WERI-Rb-1 (cell line): ENCODE data around the gene GRK4.

Source experiments
- DNase-seq: peaks from one replicate; pipeline ENCODE4 v3.0.0-alpha.2; 2020
- H3K27ac ChIP-seq: fragments of 250-450 bp; sonication (Bioruptor Pico); 2 replicates; pipeline ENCODE4 v1.5.1; 2020; ENCODE audit warnings: mild to moderate bottlenecking, moderate library complexity
- H3K27me3 ChIP-seq: fragments of 250-450 bp; sonication (Bioruptor Pico); 2 replicates; pipeline ENCODE4 v1.5.1; 2021; ENCODE audit warnings: mild to moderate bottlenecking, low read depth, moderate library complexity; ENCODE audit not compliant: insufficient read depth, severe bottlenecking
- H3K36me3 ChIP-seq: fragments of 250-450 bp; sonication (Bioruptor Pico); 2 replicates; pipeline ENCODE4 v1.5.1; 2020; ENCODE audit warnings: mild to moderate bottlenecking, moderate library complexity
- H3K4me3 ChIP-seq: 2 replicates; pipeline ENCODE4 v1.5.1; 2011; ENCODE audit warnings: low read depth, mild to moderate bottlenecking, control low read depth, low read length
- H3K9me3 ChIP-seq: fragments of 250-450 bp; sonication (Bioruptor Pico); 2 replicates; pipeline ENCODE4 v1.5.1; 2021; ENCODE audit warnings: mild to moderate bottlenecking, moderate library complexity; ENCODE audit not compliant: severe bottlenecking
- TF ChIP-seq, protein P1 (sequence below): IDR thresholded peaks from 2 replicates; pipeline ENCODE4 v1.5.1; 2011; ENCODE audit warnings: low read depth, mild to moderate bottlenecking, control low read depth, inconsistent platforms, low read length

The GRK4 gene

DNA sequence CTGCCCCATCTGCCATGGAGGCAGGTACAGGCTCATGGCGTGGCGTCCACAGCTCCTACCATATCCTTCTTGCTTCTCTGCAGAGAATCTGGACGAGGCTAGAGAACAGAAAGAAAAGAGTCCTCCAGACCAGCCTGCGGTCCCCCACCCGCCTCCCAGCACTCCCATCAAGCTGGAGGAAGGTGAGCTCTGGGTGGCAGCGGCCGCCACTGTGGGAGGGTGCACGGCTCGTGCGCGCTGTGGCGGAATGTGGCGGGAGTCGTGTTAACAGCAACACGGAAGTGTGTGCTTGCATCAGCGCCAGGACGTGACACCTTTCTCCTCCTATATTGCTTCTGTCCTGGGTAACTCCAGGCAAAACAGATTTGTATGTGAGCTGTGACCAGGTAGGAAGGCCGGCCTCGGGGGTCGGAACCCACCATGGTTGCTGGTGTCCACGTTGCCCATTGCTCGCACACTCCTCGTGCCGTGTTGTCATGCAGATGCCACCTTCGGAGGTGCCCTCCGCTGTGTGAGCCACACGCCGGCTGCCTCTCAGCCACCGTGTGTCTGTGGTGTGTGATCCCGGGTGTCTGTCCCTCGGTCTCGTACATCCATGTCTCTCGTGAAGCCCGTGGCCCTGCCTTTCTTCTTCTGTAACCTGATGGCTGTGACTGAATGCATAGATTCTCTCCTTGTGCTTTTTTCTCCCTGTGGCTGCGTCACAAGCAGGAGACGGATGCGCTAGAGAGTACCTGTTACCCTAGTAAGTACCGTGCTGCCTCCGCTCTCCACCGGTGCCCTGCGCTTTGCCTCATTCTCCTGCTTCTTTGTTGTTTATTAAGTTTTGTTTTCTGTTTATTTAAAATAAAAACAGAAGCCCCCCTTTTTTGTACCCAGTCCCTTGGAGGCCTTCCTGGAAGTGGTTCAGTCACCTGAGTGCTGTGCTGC lies 37.2 kb upstream of the GRK4 start:
- H3K4me3 ChIP-seq = no peak overlapping the region
- peaks cover 98% of the 10 kb centered on the region for H3K36me3 ChIP-seq
- no peaks in the 10 kb centered on the region for H3K9me3 ChIP-seq
- no peak overlapping the region for H3K27ac ChIP-seq
- no peaks in the 10 kb centered on the region for H3K27me3 ChIP-seq
- DNase-seq = no peak
- TF ChIP-seq, protein P1, sequence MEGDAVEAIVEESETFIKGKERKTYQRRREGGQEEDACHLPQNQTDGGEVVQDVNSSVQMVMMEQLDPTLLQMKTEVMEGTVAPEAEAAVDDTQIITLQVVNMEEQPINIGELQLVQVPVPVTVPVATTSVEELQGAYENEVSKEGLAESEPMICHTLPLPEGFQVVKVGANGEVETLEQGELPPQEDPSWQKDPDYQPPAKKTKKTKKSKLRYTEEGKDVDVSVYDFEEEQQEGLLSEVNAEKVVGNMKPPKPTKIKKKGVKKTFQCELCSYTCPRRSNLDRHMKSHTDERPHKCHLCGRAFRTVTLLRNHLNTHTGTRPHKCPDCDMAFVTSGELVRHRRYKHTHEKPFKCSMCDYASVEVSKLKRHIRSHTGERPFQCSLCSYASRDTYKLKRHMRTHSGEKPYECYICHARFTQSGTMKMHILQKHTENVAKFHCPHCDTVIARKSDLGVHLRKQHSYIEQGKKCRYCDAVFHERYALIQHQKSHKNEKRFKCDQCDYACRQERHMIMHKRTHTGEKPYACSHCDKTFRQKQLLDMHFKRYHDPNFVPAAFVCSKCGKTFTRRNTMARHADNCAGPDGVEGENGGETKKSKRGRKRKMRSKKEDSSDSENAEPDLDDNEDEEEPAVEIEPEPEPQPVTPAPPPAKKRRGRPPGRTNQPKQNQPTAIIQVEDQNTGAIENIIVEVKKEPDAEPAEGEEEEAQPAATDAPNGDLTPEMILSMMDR = no peak

DNA sequence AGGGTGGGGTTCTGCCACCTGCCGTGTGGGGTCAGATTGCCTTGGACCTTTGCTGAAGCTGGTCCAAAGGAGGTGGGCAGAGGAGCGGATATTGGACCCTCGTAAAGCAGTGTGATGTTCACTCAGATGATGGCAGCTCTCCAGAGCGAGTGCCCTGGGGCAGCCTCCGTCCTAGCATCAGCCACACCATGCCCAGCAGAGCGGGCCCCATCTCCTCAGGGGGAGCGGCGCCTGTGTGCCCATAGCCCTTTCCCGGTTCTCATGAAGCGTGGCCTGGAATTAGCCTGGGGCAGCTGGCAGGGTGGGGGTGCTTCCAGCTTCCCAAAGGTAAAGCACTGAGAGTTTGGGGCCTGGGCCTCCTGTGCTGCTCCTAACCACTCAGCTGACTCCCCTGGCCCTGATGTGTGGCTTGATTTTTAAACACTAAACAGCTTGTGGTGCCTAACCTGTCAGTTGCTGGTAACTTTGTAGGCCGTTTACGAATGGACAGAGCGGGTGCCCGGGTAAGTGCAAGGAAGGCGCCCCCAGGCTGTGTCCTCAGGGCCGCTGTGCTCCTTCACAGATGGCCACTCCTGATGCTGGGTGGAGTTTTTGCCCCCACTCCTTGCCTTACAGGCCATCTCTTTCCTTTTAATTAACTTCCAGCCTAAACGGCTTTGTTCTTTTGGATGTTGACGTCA lies 36.2 kb upstream of the GRK4 start:
- DNase-seq = no peak
- TF ChIP-seq, protein P1 = no peak
- peaks cover 100% of the 10 kb centered on the region for H3K36me3 ChIP-seq

DNA sequence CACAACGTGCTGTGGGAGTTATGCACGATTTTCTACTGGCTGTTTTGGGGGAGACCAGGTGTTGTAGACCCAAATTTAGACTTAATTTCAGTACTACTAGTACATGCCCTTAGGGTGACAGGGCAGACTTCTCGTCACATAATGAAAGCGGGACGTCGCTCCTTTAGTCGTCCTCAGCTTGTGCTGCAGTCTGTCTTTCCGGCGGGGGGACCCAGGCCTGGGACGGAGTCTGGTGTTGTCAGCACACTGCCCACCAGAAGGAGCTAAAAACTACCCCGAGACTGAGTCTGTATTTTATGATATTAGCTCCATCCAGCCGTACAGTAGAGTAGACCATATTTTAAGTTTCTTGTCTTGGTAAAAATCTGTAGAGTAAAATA lies 35.7 kb upstream of the GRK4 start:
- H3K36me3 ChIP-seq = peaks cover 100% of the 10 kb centered on the region
- H3K27ac ChIP-seq = no peak overlapping the region; the same call in 1 of the 2 replicates
- no peak for DNase-seq
- H3K4me3 ChIP-seq = no peak overlapping the region
- no peaks in the 10 kb centered on the region for H3K9me3 ChIP-seq
- TF ChIP-seq, protein P1 = no peak
- H3K27me3 ChIP-seq = no peaks in the 10 kb centered on the region

More for the DNA sequence above, 36.2 kb upstream of the GRK4 start:
- H3K27ac ChIP-seq = no peak overlapping the region; the same call in 1 of the 2 replicates
- H3K9me3 ChIP-seq = no peaks in the 10 kb centered on the region
- H3K27me3 ChIP-seq = no peaks in the 10 kb centered on the region
- H3K4me3 ChIP-seq = no peak overlapping the region

DNA sequence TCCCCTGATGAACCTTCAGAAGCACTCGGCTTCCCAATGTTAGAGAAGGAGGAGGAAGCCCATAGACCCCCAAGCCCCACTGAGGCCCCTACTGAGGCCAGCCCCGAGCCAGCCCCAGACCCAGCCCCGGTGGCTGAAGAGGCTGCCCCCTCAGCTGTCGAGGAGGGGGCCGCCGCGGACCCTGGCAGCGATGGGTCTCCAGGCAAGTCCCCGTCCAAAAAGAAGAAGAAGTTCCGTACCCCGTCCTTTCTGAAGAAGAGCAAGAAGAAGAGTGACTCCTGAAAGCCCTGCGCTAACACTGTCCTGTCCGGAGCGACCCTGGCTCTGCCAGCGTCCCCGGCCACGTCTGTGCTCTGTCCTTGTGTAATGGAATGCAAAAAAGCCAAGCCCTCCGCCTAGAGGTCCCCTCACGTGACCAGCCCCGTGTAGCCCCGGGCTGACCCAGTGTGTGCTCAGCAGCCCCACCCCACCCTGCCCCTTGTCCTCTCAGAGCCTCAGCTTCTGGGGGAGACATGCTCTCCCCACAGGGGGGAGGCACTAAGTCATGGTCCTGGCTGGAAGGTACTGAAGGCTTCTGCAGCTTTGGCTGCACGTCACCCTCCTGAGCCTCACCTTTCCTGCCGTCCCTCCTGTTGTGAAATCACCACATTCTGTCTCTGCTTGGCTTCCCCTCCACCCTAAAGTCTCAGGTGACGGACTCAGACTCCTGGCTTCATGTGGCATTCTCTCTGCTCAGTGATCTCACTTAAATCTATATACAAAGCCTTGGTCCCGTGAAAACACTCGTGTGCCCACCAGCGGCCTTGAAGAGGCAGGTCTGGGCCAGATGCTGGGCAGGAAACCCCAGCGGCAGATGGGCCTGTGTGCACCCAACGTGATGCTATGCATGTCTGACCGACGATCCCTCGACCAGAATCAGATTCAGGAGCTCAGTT lies 34.9 kb upstream of the GRK4 start:
- Histone ChIP-seq H3K36me3 (peaks cover 100% of the 10 kb centered on the region), H3K27ac (no peak overlapping the region; the same call in 1 of the 2 replicates), H3K9me3 (no peaks in the 10 kb centered on the region), H3K4me3 (no peak overlapping the region), H3K27me3 (no peaks in the 10 kb centered on the region)
- DNase-seq = no peak
- TF ChIP-seq, protein P1 = no peak

DNA sequence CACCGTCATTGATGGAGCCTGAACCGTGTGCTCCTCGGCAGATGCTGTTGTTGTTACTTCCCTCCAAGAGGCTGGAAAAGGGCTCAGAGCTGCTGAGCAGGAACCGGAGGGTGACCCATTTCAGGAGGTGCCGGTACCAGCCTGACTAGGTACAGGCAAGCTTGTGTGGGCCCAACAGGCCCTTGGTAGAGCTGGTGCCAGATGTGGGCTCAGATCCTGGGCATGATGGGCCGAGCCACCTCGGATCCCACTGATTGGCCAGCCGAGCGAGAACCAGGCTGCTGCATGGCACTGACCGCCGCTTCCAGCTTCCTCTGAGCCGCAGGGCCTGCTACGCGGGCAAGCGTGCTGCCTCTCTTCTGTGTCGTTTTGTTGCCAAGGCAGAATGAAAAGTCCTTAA lies 33.9 kb upstream of the GRK4 start:
- H3K36me3 ChIP-seq = peaks cover 91% of the 10 kb centered on the region
- TF ChIP-seq, protein P1 = no peak
- no peak overlapping the region for H3K4me3 ChIP-seq
- H3K9me3 ChIP-seq = no peaks in the 10 kb centered on the region
- no peaks in the 10 kb centered on the region for H3K27me3 ChIP-seq
- DNase-seq = no peak
- no peak overlapping the region for H3K27ac ChIP-seq
